H1 (cell line): Measurements from ENCODE around the gene IKZF1. TPM values are rescaled to one million over a fixed set of nuclear protein-coding genes. Genes with fewer than 3 reads are reported as not detected.

Experiments
- CTCF ChIP-seq, 3 experiments: IDR thresholded peaks; 1 replicate in 2 of 3; 2 replicates in 1 of 3; pipeline versions ENCODE4 v1.5.1 to v1.6.1; 2011; ENCODE audit warnings: low read length in 3 of 3, mild to moderate bottlenecking in 3 of 3, inconsistent platforms in 2 of 3, low read depth in 1 of 3, moderate library complexity in 1 of 3; ENCODE audit not compliant: insufficient read depth in 1 of 3; ENCODE audit errors: control extremely low read depth in 1 of 3
- KDM1A ChIP-seq: fragments of 200-600, 300-600 bp; sonication (generic); IDR thresholded peaks from 2 replicates; pipeline ENCODE4 v1.7.1; 2016; ENCODE audit warnings: mild to moderate bottlenecking, low read length, borderline replicate concordance
- PHF8 ChIP-seq: fragments of 200-600 bp; sonication (generic); conservative IDR thresholded peaks from 2 replicates; pipeline ENCODE4 v1.7.1; 2012; ENCODE audit warnings: low read depth, mild to moderate bottlenecking, inconsistent platforms, low read length, moderate library complexity
- SP1 ChIP-seq: IDR thresholded peaks from 2 replicates; pipeline ENCODE4 v1.6.1; 2011; ENCODE audit warnings: low read depth, low read length
- SRF ChIP-seq: IDR thresholded peaks from 2 replicates; pipeline ENCODE4 v1.6.1; 2011; ENCODE audit warnings: mild to moderate bottlenecking, low read depth, low read length, moderate library complexity
- TBP ChIP-seq: IDR thresholded peaks from 2 replicates; pipeline ENCODE4 v1.6.1; 2011; ENCODE audit warnings: low read depth, low read length, improper control_type of control experiment
- USF2 ChIP-seq: IDR thresholded peaks from 2 replicates; pipeline ENCODE4 v1.6.1; 2011; ENCODE audit warnings: low read length, improper control_type of control experiment
- ZNF274 ChIP-seq: IDR thresholded peaks from 2 replicates; pipeline ENCODE4 v1.7.0; 2012; ENCODE audit warnings: low read length, borderline replicate concordance; ENCODE audit errors: extremely low read depth
- polyA plus RNA-seq, 7 experiments: library from polyadenylated mRNA; depleted of rRNA in 3 of 7; stranded (reverse) in 5 of 7; unstranded in 2 of 7; fragments of >200 nt in 5 of 7; fragments of 200-250 nt in 2 of 7; gene quantifications; 1 replicate in 5 of 7; 2 replicates in 1 of 7; 4 replicates in 1 of 7; pipeline versions ENCODE4 v1.2.1 to v1.2.3, GENCODE V29; 2011 to 2013; ENCODE audit warnings: missing spikeins in 2 of 7, mixed read lengths in 2 of 7
- total RNA-seq: library from RNA; stranded (reverse); fragmentation: NEBNext Ultra II Directional; extraction: Animal tissue kit (Norgen Biotek cat#: 25700); gene quantifications from 2 replicates; pipeline ENCODE4 v1.2.1, GENCODE V29; 2021

IKZF1 gene
- total and polyA plus RNA-seq, 2 of the 8 experiments (the other 6 are each of a cell fraction or from before 2014, with no cell fraction given) = 0.74 to 1.5 TPM

- no peak for TF ChIP-seq ZNF274
- TF ChIP-seq USF2 = no peak
- no peak for TF ChIP-seq SP1
- TF ChIP-seq KDM1A = no peak
- TF ChIP-seq TBP = no peak
- no peak for TF ChIP-seq CTCF (IDR thresholded peaks at IDR 0.05; ENCODE audit: control extremely low read depth in 1 of 3, insufficient read depth in 1 of 3, low read depth in 1 of 3, low read length in 3 of 3)
- no peak for TF ChIP-seq SRF
- no peak for TF ChIP-seq PHF8
Observed at GRCh38 chr7:50359258-50359994, 54.9 kb downstream of the IKZF1 start (continued).
